Renal cortex interstitium (tissue), 11 donors: ENCODE data around the gene ZNF488. TPM values are rescaled to one million over a fixed set of nuclear protein-coding genes. Genes with fewer than 3 reads are reported as not detected.
"Not testable (repeated sequence)": the region's sequence is repeated elsewhere in the genome, so short reads cannot be mapped to it uniquely, and the experiment has no call there.

ENCODE experiments used
- DNase-seq, 11 donors: peaks; one replicate each; pipeline ENCODE4 v3.0.0-alpha.2; 2013; ENCODE audit warnings: low read depth in 9 of 11, low spot score in 4 of 11; ENCODE audit errors: extremely low read depth in 1 of 11
- polyA plus RNA-seq, 3 donors: library from polyadenylated mRNA; unstranded; fragments of 120-200 nt; gene quantifications; one replicate each; pipeline ENCODE4 v1.2.1, GENCODE V29; 2013; ENCODE audit not compliant: insufficient read length in 3 of 3

ZNF488 gene
- polyA plus RNA-seq, 3 donors, result 4.2 to 5.2 (median 4.9) TPM

- no peak for DNase-seq
These were observed 16.7 kb upstream of the ZNF488 start for GRCh38 chr10:47400786-47401185.

- DNase-seq, result no peak
These were observed 16.2 kb upstream of the ZNF488 start for GRCh38 chr10:47400251-47400650.

GRCh38 chr10:47397256-47397655 is 13.2 kb upstream of the ZNF488 start:
- DNase-seq, result no peak

- DNase-seq, result no peak
These were observed 12.2 kb upstream of the ZNF488 start for GRCh38 chr10:47396311-47396717.

GRCh38 chr10:47389619-47390018 is 5.5 kb upstream of the ZNF488 start:
- DNase-seq, result no peak

GRCh38 chr10:47388879-47389278 is 4.8 kb upstream of the ZNF488 start:
- no peak for DNase-seq

- not testable (repeated sequence) for DNase-seq
These were observed 2.0 kb upstream of the ZNF488 start for GRCh38 chr10:47386104-47386503.

- no peak for DNase-seq
These were observed 589 bp downstream of the ZNF488 start for GRCh38 chr10:47383261-47384147.

GRCh38 chr10:47381427-47382379 is 2.4 kb downstream of the ZNF488 start:
- DNase-seq, result no peak

GRCh38 chr10:47381103-47381395 is 3.0 kb downstream of the ZNF488 start:
- DNase-seq, result no peak

GRCh38 chr10:47380341-47381102 is 3.6 kb downstream of the ZNF488 start:
- no peak for DNase-seq

- DNase-seq, result no peak
These were observed 4.2 kb downstream of the ZNF488 start for GRCh38 chr10:47379901-47380300.

GRCh38 chr10:47379445-47379785 is 4.7 kb downstream of the ZNF488 start:
- DNase-seq, result no peak

GRCh38 chr10:47378606-47379444 is 5.3 kb downstream of the ZNF488 start:
- DNase-seq, result no peak

- no peak for DNase-seq
These were observed 5.9 kb downstream of the ZNF488 start for GRCh38 chr10:47378183-47378510.

- no peak for DNase-seq
These were observed 7.4 kb downstream of the ZNF488 start for GRCh38 chr10:47376522-47377220.

- no peak for DNase-seq
These were observed 9.2 kb downstream of the ZNF488 start for GRCh38 chr10:47374611-47375536.
